ENCODE results near the gene FSTL3.

The FSTL3 gene

DNA sequence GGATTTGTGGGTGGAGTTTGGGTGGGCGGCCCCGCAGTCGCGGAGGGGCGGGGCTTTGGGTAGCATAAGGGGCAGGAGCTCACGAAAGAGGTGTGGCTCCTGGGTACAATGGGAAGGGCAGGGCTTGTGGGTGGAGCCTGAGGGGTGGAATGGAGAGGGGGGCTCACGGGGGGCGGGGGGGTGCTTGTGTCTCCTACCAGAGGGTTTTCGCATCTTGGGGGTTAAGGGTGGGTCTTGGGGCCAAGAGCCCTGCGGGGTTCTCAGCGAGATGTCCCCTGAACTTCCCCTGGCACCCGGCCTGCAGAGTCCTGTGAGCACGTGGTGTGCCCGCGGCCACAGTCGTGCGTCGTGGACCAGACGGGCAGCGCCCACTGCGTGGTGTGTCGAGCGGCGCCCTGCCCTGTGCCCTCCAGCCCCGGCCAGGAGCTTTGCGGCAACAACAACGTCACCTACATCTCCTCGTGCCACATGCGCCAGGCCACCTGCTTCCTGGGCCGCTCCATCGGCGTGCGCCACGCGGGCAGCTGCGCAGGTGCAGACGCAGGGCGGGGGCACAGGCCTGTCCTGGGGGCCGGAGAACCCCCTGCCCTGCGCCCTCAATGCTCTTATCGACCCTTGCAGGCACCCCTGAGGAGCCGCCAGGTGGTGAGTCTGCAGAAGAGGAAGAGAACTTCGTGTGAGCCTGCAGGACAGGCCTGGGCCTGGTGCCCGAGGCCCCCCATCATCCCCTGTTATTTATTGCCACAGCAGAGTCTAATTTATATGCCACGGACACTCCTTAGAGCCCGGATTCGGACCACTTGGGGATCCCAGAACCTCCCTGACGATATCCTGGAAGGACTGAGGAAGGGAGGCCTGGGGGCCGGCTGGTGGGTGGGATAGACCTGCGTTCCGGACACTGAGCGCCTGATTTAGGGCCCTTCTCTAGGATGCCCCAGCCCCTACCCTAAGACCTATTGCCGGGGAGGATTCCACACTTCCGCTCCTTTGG, 5.1 kb downstream of the FSTL3 start:
- Histone ChIP-seq H3K4ac (ENCODE audit: low read depth, low read length) (no peak overlapping the region), H3K4me1 (ENCODE audit: control insufficient read depth, low read depth, low read length) (no peaks in the 10 kb centered on the region), H2AK5ac (ENCODE audit: low read length) (no peak overlapping the region), H3K56ac (ENCODE audit: low read length) (no peak overlapping the region), H4K5ac (ENCODE audit: low read length) (no peak overlapping the region), H3K27me3 (ENCODE audit: insufficient read depth, low read length, poor library complexity) (peaks cover 2% of the 10 kb centered on the region), H2BK120ac (ENCODE audit: low read depth, low read length) (no peak overlapping the region), H3K36me3 (ENCODE audit: control insufficient read depth, insufficient read depth, low read length) (no peaks in the 10 kb centered on the region), H3K23ac (ENCODE audit: low read length) (no peak overlapping the region), H2BK5ac (ENCODE audit: low read length) (no peak overlapping the region), H3K79me1 (ENCODE audit: low read length) (no peaks in the 10 kb centered on the region), H3K9ac (ENCODE audit: low read length) (no peak overlapping the region), H3K79me2 (ENCODE audit: control insufficient read depth, insufficient read depth, low read length) (no peaks in the 10 kb centered on the region), H3K18ac (ENCODE audit: low read length) (no peak overlapping the region), H2BK15ac (replicated peaks; ENCODE audit: low read depth) (no peak overlapping the region), H3K27ac (ENCODE audit: low read depth, low read length) (no peak overlapping the region), H3K4me2 (ENCODE audit: low read length) (no peak overlapping the region), H4K8ac (ENCODE audit: low read depth, low read length) (no peak overlapping the region), H3K4me3 (ENCODE audit: low read length) (no peak overlapping the region)
- DNase-seq, result no peak
- no CpG with 5 or more reads among the region's 54 CpGs for WGBS (ENCODE audit: extremely low coverage, insufficient coverage, low lambda C conversion rate)

DNA sequence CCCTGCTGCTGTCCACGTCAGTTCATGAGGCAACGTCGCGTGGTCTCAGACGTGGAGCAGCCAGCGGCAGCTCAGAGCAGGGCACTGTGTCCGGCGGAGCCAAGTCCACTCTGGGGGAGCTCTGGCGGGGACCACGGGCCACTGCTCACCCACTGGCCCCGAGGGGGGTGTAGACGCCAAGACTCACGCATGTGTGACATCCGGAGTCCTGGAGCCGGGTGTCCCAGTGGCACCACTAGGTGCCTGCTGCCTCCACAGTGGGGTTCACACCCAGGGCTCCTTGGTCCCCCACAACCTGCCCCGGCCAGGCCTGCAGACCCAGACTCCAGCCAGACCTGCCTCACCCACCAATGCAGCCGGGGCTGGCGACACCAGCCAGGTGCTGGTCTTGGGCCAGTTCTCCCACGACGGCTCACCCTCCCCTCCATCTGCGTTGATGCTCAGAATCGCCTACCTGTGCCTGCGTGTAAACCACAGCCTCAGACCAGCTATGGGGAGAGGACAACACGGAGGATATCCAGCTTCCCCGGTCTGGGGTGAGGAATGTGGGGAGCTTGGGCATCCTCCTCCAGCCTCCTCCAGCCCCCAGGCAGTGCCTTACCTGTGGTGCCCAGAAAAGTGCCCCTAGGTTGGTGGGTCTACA, 6.6 kb downstream of the FSTL3 start:
- H3K4ac ChIP-seq (ENCODE audit: low read depth, low read length), result no peak overlapping the region
- H3K27me3 ChIP-seq (ENCODE audit: insufficient read depth, low read length, poor library complexity), result no peaks in the 10 kb centered on the region
- H3K4me2 ChIP-seq (ENCODE audit: low read length), result no peak overlapping the region
- H4K8ac ChIP-seq (ENCODE audit: low read depth, low read length), result no peak overlapping the region
- H3K56ac ChIP-seq (ENCODE audit: low read length), result no peak overlapping the region
- no peak overlapping the region for H2AK5ac ChIP-seq (ENCODE audit: low read length)
- H3K4me1 ChIP-seq (ENCODE audit: control insufficient read depth, low read depth, low read length), result no peaks in the 10 kb centered on the region
- DNase-seq, result no peak
- no peak overlapping the region for H4K5ac ChIP-seq (ENCODE audit: low read length)
- no peaks in the 10 kb centered on the region for H3K79me2 ChIP-seq (ENCODE audit: control insufficient read depth, insufficient read depth, low read length)
- H2BK15ac ChIP-seq (replicated peaks; ENCODE audit: low read depth), result no peak overlapping the region
- H3K4me3 ChIP-seq (ENCODE audit: low read length), result no peak overlapping the region
- no peak overlapping the region for H3K23ac ChIP-seq (ENCODE audit: low read length)
- no peak overlapping the region for H2BK120ac ChIP-seq (ENCODE audit: low read depth, low read length)
- H2BK5ac ChIP-seq (ENCODE audit: low read length), result no peak overlapping the region
- no peak overlapping the region for H3K9ac ChIP-seq (ENCODE audit: low read length)
- no peaks in the 10 kb centered on the region for H3K79me1 ChIP-seq (ENCODE audit: low read length)
- no peaks in the 10 kb centered on the region for H3K36me3 ChIP-seq (ENCODE audit: control insufficient read depth, insufficient read depth, low read length)
- no peak overlapping the region for H3K18ac ChIP-seq (ENCODE audit: low read length)
- H3K27ac ChIP-seq (ENCODE audit: low read depth, low read length), result no peak overlapping the region
- whole genome bisulfite sequencing (ENCODE audit: extremely low coverage, insufficient coverage, low lambda C conversion rate), result no CpG with 5 or more reads among the region's 25 CpGs

DNA sequence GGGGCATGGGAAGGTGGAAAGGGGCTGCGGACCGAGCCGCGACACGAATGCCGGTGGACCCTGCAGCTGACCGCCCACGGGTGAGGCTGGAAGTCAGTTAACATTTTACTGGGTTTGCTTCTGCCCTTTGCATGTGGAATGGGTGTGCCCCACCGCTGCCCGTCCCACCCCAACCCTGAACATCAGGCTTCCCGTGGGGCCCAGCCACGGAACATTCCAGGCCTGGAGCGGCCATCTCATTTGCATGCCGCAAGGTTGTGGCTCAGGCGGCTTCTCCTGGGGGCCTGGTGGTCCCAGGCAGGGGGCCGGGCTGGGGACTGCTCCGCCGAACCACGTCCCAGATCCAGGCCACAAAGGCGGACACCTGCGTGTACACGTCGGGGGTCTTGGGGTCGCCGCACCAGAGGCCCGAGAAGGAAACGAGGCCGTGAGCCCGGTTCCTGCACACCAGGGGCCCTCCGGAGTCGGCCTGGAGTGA, 9.3 kb downstream of the FSTL3 start:
- Histone ChIP-seq H3K4me2 (ENCODE audit: low read length) (no peak overlapping the region), H3K4ac (ENCODE audit: low read depth, low read length) (no peak overlapping the region), H3K4me3 (ENCODE audit: low read length) (no peak overlapping the region), H4K5ac (ENCODE audit: low read length) (no peak overlapping the region), H3K18ac (ENCODE audit: low read length) (no peak overlapping the region), H3K23ac (ENCODE audit: low read length) (no peak overlapping the region), H3K56ac (ENCODE audit: low read length) (no peak overlapping the region), H2BK5ac (ENCODE audit: low read length) (no peak overlapping the region), H2BK15ac (replicated peaks; ENCODE audit: low read depth) (no peak overlapping the region), H3K9ac (ENCODE audit: low read length) (no peak overlapping the region), H3K27ac (ENCODE audit: low read depth, low read length) (no peak overlapping the region), H4K8ac (ENCODE audit: low read depth, low read length) (no peak overlapping the region), H2AK5ac (ENCODE audit: low read length) (no peak overlapping the region), H3K4me1 (ENCODE audit: control insufficient read depth, low read depth, low read length) (no peaks in the 10 kb centered on the region), H3K36me3 (ENCODE audit: control insufficient read depth, insufficient read depth, low read length) (no peaks in the 10 kb centered on the region), H2BK120ac (ENCODE audit: low read depth, low read length) (no peak overlapping the region), H3K79me1 (ENCODE audit: low read length) (no peaks in the 10 kb centered on the region), H3K79me2 (ENCODE audit: control insufficient read depth, insufficient read depth, low read length) (no peaks in the 10 kb centered on the region), H3K27me3 (ENCODE audit: insufficient read depth, low read length, poor library complexity) (no peaks in the 10 kb centered on the region)
- WGBS (ENCODE audit: extremely low coverage, insufficient coverage, low lambda C conversion rate), result no CpG with 5 or more reads among the region's 31 CpGs
- DNase-seq, result no peak

DNA sequence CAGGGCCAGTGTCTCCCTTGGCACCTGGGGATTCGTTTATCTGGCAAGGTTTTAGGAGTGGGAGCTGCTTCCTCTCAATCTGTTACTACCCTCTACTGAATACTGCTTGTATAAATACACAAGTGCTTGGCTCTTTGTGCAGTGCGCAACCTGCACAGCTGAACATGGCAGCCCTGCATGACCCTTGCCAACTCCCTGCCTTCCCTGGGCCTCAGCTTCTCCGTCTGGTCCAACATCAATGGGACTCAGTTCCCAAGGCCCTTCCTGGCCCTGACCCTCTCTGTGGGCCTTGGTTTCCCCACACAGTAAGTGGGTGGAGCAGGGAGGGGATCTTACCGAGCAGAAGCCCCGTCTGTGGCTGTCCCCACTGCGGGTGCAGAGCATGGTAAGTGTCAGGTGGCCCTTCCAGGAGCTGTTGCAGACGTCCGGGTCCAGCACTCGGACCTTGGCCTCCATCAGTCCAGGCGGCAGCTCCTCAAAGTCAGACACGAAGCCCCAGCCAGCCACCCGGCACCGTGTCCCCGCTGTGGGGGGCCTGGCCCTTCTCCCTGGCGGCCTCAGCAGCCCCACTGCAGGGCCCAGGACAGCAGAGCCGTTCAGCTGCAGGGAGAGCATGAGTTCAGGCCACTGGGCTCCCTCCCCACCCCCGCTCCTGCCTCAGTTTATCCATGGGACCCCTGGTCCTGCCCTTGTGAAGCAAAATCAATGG, 10.6 kb downstream of the FSTL3 start:
- no peak overlapping the region for H3K18ac ChIP-seq (ENCODE audit: low read length)
- no peak overlapping the region for H3K27ac ChIP-seq (ENCODE audit: low read depth, low read length)
- no peak overlapping the region for H3K4me3 ChIP-seq (ENCODE audit: low read length)
- no peak for DNase-seq
- H3K4me2 ChIP-seq (ENCODE audit: low read length), result no peak overlapping the region
- no peak overlapping the region for H4K8ac ChIP-seq (ENCODE audit: low read depth, low read length)
- H2BK5ac ChIP-seq (ENCODE audit: low read length), result no peak overlapping the region
- H4K5ac ChIP-seq (ENCODE audit: low read length), result no peak overlapping the region
- no peak overlapping the region for H2BK120ac ChIP-seq (ENCODE audit: low read depth, low read length)
- H3K79me2 ChIP-seq (ENCODE audit: control insufficient read depth, insufficient read depth, low read length), result no peaks in the 10 kb centered on the region
- no peak overlapping the region for H2AK5ac ChIP-seq (ENCODE audit: low read length)
- no peaks in the 10 kb centered on the region for H3K4me1 ChIP-seq (ENCODE audit: control insufficient read depth, low read depth, low read length)
- H3K36me3 ChIP-seq (ENCODE audit: control insufficient read depth, insufficient read depth, low read length), result no peaks in the 10 kb centered on the region
- no peak overlapping the region for H3K56ac ChIP-seq (ENCODE audit: low read length)
- WGBS (ENCODE audit: extremely low coverage, insufficient coverage, low lambda C conversion rate), result no CpG with 5 or more reads among the region's 17 CpGs
- no peaks in the 10 kb centered on the region for H3K27me3 ChIP-seq (ENCODE audit: insufficient read depth, low read length, poor library complexity)
- no peak overlapping the region for H3K23ac ChIP-seq (ENCODE audit: low read length)
- H2BK15ac ChIP-seq (replicated peaks; ENCODE audit: low read depth), result no peak overlapping the region
- no peak overlapping the region for H3K4ac ChIP-seq (ENCODE audit: low read depth, low read length)
- no peaks in the 10 kb centered on the region for H3K79me1 ChIP-seq (ENCODE audit: low read length)
- no peak overlapping the region for H3K9ac ChIP-seq (ENCODE audit: low read length)

DNA sequence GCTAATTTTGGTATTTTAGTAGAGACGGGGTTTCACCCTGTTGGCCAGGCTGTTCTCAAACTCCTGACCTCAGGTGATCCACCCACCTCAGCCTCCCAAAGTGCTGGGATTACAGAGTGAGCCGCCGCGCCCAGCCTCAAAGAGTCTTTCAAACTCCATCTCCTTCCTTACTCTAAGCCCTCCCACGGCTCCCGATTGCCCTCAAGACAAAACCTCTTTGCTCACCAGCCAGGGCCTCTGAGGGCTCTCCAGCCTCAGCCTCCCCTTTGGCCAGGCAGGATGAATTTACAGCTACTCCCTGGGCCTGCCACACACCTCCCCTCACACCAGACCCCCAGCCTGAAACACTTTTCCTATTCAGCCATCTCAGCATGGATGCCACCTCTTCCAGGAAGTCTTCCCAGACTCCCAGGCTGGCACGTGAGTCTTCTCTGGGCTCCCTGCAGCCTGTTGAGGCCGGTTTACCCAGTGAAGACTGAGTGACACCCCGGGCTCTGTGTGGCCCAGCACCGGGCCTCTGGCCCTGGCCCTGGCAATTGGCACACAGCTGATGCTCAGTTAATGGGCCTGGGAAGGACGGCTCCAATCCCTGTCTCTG, 11.5 kb downstream of the FSTL3 start:
- no peak overlapping the region for H3K56ac ChIP-seq (ENCODE audit: low read length)
- H2BK120ac ChIP-seq (ENCODE audit: low read depth, low read length), result no peak overlapping the region
- no peak overlapping the region for H3K27ac ChIP-seq (ENCODE audit: low read depth, low read length)
- no peak overlapping the region for H2BK15ac ChIP-seq (replicated peaks; ENCODE audit: low read depth)
- no peak overlapping the region for H4K8ac ChIP-seq (ENCODE audit: low read depth, low read length)
- H3K79me2 ChIP-seq (ENCODE audit: control insufficient read depth, insufficient read depth, low read length), result no peaks in the 10 kb centered on the region
- H3K9ac ChIP-seq (ENCODE audit: low read length), result no peak overlapping the region
- H3K27me3 ChIP-seq (ENCODE audit: insufficient read depth, low read length, poor library complexity), result no peaks in the 10 kb centered on the region
- no peak overlapping the region for H3K4me2 ChIP-seq (ENCODE audit: low read length)
- H3K18ac ChIP-seq (ENCODE audit: low read length), result no peak overlapping the region
- H3K4me3 ChIP-seq (ENCODE audit: low read length), result no peak overlapping the region
- H3K36me3 ChIP-seq (ENCODE audit: control insufficient read depth, insufficient read depth, low read length), result no peaks in the 10 kb centered on the region
- H3K23ac ChIP-seq (ENCODE audit: low read length), result no peak overlapping the region
- no peak overlapping the region for H2BK5ac ChIP-seq (ENCODE audit: low read length)
- H3K79me1 ChIP-seq (ENCODE audit: low read length), result no peaks in the 10 kb centered on the region
- H3K4ac ChIP-seq (ENCODE audit: low read depth, low read length), result no peak overlapping the region
- no CpG with 5 or more reads among the region's 11 CpGs for WGBS (ENCODE audit: extremely low coverage, insufficient coverage, low lambda C conversion rate)
- no peaks in the 10 kb centered on the region for H3K4me1 ChIP-seq (ENCODE audit: control insufficient read depth, low read depth, low read length)
- no peak overlapping the region for H4K5ac ChIP-seq (ENCODE audit: low read length)
- H2AK5ac ChIP-seq (ENCODE audit: low read length), result no peak overlapping the region
- DNase-seq, result no peak

Measured in mesendoderm (in vitro differentiated cells).